Measurements from ENCODE around the gene C4orf51.

Gene C4orf51

GRCh38 chr4:145740806-145741205 is 60.9 kb downstream of the C4orf51 start:
- no peak overlapping the region for H3K4me3 ChIP-seq (replicated peaks; ENCODE audit: insufficient read depth, low read length)
- DNase-seq (ENCODE audit: low read depth in 1 of 2, low spot score in 1 of 2), result no peak
- H3K27ac ChIP-seq (replicated peaks), result no peak overlapping the region
- H3K27me3 ChIP-seq (ENCODE audit: insufficient read depth, poor library complexity, severe bottlenecking), result no peaks in the 10 kb centered on the region
- TF ChIP-seq GABPA (IDR thresholded peaks at IDR 0.05; ENCODE audit: low read depth) (no peak), CTCF (IDR thresholded peaks at IDR 0.05; ENCODE audit: insufficient read depth, low read length) (no peak), SPI1 (IDR thresholded peaks at IDR 0.05; ENCODE audit: borderline replicate concordance, low read depth) (no peak), REST (IDR thresholded peaks at IDR 0.05; ENCODE audit: insufficient replicate concordance, low read depth) (no peak), POLR2AphosphoS5 (IDR thresholded peaks at IDR 0.05; ENCODE audit: low read depth) (no peak)

- TF ChIP-seq REST (IDR thresholded peaks at IDR 0.05; ENCODE audit: insufficient replicate concordance, low read depth) (no peak), POLR2AphosphoS5 (IDR thresholded peaks at IDR 0.05; ENCODE audit: low read depth) (no peak), SPI1 (IDR thresholded peaks at IDR 0.05; ENCODE audit: borderline replicate concordance, low read depth) (no peak), GABPA (IDR thresholded peaks at IDR 0.05; ENCODE audit: low read depth) (no peak), CTCF (IDR thresholded peaks at IDR 0.05; ENCODE audit: insufficient read depth, low read length) (no peak)
- H3K27ac ChIP-seq (replicated peaks), result no peak overlapping the region
- H3K4me3 ChIP-seq (replicated peaks; ENCODE audit: insufficient read depth, low read length), result no peak overlapping the region
- no peak for DNase-seq (ENCODE audit: low read depth in 1 of 2, low spot score in 1 of 2)
- no peaks in the 10 kb centered on the region for H3K27me3 ChIP-seq (ENCODE audit: insufficient read depth, poor library complexity, severe bottlenecking)
Observed at GRCh38 chr4:145743641-145744040, 63.7 kb downstream of the C4orf51 start.

GRCh38 chr4:145755802-145756201 is 75.9 kb downstream of the C4orf51 start:
- Histone ChIP-seq H3K27ac (replicated peaks) (no peak overlapping the region), H3K4me3 (replicated peaks; ENCODE audit: insufficient read depth, low read length) (no peak overlapping the region), H3K27me3 (ENCODE audit: insufficient read depth, poor library complexity, severe bottlenecking) (no peaks in the 10 kb centered on the region)
- no peak for TF ChIP-seq SPI1 (IDR thresholded peaks at IDR 0.05; ENCODE audit: borderline replicate concordance, low read depth)
- TF ChIP-seq REST (IDR thresholded peaks at IDR 0.05; ENCODE audit: insufficient replicate concordance, low read depth), result no peak
- TF ChIP-seq POLR2AphosphoS5 (IDR thresholded peaks at IDR 0.05; ENCODE audit: low read depth), result no peak
- no peak for TF ChIP-seq CTCF (IDR thresholded peaks at IDR 0.05; ENCODE audit: insufficient read depth, low read length)
- no peak for TF ChIP-seq GABPA (IDR thresholded peaks at IDR 0.05; ENCODE audit: low read depth)
- no peak for DNase-seq (ENCODE audit: low read depth in 1 of 2, low spot score in 1 of 2)
